Measurements from ENCODE around the gene ACTR10.

GRCh38 chr14:58191763-58192601 lies 8.0 kb upstream of the ACTR10 start:
- TF ChIP-seq CTCF (IDR thresholded peaks at IDR 0.05; ENCODE audit: poor library complexity): no peak
- no peak for TF ChIP-seq EZH2 (IDR thresholded peaks at IDR 0.05; ENCODE audit: borderline replicate concordance)
- TF ChIP-seq EZH2phosphoT487 (IDR thresholded peaks at IDR 0.05; ENCODE audit: low read depth, severe bottlenecking, unreplicated experiment): no peak

Data from hepatocyte (in vitro differentiated cells).